AG10803 (cell line): ENCODE results near the gene CNTN4.

Source experiments
- DNase-seq: peaks from one replicate; pipeline ENCODE4 v3.0.0; 2010; ENCODE audit warnings: low read depth
- H3K4me3 ChIP-seq: 2 replicates; pipeline ENCODE4 v1.5.1; 2011; ENCODE audit warnings: mild to moderate bottlenecking, low read length, control low read depth
- TF ChIP-seq, protein P1 (sequence below): conservative IDR thresholded peaks from 2 replicates; pipeline ENCODE4 v1.5.1; 2011; ENCODE audit warnings: mild to moderate bottlenecking, low read length, control low read depth, inconsistent platforms

Gene CNTN4

DNA sequence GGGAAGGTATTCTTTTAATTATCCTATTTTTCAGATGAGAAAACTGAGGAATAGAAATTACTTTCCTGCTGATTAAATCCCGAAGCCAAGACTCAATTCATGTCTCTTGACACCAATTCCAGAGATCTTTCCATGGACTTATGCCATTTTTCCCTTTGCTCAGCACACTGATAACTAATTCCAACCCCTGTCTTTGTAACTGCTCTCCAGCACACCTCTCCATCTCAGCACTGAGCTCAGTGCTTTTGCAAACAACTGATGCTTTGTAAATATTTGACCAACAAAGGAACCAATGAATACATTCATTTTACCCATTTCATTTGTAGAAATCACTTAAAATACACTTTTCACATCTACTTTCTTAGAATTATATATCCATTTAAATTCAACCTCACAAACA lies 762.5 kb downstream of the CNTN4 start:
- DNase-seq = no peak
- no peak overlapping the region for H3K4me3 ChIP-seq
- TF ChIP-seq, protein P1, sequence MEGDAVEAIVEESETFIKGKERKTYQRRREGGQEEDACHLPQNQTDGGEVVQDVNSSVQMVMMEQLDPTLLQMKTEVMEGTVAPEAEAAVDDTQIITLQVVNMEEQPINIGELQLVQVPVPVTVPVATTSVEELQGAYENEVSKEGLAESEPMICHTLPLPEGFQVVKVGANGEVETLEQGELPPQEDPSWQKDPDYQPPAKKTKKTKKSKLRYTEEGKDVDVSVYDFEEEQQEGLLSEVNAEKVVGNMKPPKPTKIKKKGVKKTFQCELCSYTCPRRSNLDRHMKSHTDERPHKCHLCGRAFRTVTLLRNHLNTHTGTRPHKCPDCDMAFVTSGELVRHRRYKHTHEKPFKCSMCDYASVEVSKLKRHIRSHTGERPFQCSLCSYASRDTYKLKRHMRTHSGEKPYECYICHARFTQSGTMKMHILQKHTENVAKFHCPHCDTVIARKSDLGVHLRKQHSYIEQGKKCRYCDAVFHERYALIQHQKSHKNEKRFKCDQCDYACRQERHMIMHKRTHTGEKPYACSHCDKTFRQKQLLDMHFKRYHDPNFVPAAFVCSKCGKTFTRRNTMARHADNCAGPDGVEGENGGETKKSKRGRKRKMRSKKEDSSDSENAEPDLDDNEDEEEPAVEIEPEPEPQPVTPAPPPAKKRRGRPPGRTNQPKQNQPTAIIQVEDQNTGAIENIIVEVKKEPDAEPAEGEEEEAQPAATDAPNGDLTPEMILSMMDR = no peak

DNA sequence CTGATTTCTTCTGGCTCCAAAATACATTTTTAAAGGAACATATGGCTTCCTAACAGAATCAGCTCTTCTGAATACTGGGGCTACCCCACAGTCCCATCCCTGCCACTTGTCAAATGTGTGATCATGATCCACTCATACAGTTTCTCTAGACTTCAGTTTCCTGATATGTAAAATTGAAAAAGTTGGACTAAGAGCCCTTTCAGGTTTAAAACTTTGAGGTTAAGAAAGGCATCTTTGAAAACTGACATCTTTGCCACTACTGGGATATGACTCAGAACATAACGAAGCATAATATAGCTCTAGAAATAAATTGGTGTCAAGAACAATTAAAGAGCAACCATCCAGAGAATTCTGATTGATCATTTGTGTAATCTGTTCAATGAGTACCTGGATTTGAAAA lies 763.3 kb downstream of the CNTN4 start:
- TF ChIP-seq, protein P1 = no peak
- no peak for DNase-seq
- no peak overlapping the region for H3K4me3 ChIP-seq

DNA sequence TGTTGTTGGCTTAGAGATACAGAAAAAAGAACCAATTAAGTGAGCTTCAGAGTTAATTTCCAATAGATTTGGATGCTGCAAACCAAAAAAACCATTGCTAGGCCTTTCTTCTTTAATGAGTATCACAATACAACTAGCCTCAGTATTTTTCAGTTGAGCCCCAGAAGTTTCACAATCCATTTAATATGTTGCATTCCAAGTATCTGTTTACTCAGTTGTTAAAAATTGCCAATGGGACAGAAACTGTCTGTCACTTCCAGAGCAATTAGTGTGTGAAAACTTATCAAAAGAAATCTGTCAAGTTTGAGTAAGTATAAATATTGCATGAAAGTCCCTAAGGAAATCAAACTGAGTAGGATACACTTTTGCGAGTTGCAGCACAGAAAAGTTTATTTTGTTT lies 763.7 kb downstream of the CNTN4 start:
- TF ChIP-seq, protein P1 = no peak
- no peak overlapping the region for H3K4me3 ChIP-seq
- no peak for DNase-seq

DNA sequence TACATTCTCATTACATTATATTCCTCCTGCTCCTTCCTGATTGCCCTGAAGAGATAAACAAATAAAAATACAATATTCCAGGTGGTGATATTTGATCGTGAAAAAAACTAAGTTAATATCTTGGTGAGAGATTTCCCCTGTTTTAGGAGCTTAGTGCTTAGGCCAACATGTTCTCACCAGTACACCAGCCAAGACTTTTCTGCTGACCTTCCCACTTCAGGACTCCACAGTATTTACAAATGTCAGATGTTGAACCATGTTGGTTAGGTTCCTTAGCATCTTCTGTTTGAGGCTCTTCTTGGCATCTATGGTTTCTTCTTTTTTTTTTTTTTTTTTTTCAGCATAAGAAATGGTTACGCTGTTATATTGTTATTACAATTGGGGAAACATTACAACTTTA lies 764.5 kb downstream of the CNTN4 start:
- no peak for DNase-seq
- TF ChIP-seq, protein P1 = no peak

DNA sequence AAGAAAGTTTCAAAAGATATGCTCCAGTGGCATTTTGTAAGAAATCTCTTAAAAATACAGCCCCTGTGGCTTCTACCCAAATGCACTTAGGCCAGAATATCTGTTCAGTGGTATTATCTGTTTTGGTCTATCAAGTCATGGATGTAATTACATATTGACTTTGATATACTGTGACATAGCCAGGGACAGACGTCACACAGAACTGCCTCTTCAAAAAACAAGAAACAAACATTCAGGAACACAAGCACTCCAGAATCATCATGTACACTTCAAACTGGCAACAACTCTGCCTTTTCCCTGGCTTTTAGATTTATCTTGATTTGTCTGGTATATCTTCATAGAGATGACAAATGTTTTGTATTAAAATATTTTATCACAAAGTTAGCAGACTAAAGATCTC lies 771.2 kb downstream of the CNTN4 start:
- no peak for DNase-seq
- TF ChIP-seq, protein P1 = no peak
- no peak overlapping the region for H3K4me3 ChIP-seq

More for the DNA sequence above, 764.5 kb downstream of the CNTN4 start:
- H3K4me3 ChIP-seq = no peak overlapping the region

DNA sequence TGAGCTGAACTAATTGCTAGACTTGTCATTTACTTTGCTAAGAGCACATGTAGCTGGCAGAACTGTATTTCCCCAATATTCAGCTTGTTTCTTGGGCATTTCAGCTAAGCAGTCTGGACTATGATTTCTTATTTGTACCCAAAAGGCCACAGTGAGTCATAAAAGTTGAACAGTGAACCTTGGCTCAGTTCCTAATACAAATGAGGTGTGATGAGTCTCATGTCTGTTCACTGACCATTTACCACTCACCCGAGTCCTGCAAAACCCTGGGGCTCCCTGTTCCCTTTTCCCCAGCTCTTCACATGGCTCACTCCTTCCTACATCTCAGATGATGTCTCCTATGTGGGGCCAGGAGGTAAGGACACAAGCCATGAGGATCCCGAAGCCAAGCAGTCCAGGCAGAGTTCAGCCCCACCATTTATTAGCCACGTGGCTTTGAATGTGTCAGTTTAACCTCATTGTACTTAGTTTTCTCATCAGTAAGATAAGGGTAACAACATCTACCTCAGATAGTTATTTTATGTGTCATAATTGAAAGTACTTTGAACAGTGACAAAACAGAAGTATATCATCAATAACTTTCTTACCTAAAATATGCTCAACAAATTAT lies 772.2 kb downstream of the CNTN4 start:
- TF ChIP-seq, protein P1 = no peak
- H3K4me3 ChIP-seq = no peak overlapping the region
- no peak for DNase-seq

DNA sequence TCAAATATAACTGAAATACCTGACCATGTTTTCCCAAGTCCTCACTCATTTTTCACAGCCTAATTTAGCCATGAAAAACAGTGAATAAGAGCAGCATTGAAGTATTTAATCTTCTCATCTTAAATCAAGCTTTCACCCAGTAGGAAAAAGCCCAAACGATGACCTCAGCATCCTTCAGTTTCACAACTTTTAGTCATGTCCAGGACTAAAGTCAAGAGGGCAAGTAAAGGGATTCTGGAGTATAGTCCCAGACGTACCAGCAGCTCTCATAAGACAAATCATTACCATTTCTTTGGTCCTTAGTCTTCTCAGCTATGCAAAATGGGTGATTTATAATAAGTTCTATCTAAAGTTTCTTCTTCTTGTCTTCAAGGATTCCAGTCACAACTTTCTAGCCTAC lies 774.2 kb downstream of the CNTN4 start:
- DNase-seq = no peak
- TF ChIP-seq, protein P1 = no peak
- no peak overlapping the region for H3K4me3 ChIP-seq
